ENCODE data around the gene CST9. TPM values are rescaled to one million over a fixed set of nuclear protein-coding genes. Genes with fewer than 3 reads are reported as not detected.

The CST9 gene
- total and polyA plus RNA-seq, 2 of the 8 experiments (the other 6 are each of a cell fraction or from before 2014, with no cell fraction given) = 0.05 to 0.19 TPM

DNA sequence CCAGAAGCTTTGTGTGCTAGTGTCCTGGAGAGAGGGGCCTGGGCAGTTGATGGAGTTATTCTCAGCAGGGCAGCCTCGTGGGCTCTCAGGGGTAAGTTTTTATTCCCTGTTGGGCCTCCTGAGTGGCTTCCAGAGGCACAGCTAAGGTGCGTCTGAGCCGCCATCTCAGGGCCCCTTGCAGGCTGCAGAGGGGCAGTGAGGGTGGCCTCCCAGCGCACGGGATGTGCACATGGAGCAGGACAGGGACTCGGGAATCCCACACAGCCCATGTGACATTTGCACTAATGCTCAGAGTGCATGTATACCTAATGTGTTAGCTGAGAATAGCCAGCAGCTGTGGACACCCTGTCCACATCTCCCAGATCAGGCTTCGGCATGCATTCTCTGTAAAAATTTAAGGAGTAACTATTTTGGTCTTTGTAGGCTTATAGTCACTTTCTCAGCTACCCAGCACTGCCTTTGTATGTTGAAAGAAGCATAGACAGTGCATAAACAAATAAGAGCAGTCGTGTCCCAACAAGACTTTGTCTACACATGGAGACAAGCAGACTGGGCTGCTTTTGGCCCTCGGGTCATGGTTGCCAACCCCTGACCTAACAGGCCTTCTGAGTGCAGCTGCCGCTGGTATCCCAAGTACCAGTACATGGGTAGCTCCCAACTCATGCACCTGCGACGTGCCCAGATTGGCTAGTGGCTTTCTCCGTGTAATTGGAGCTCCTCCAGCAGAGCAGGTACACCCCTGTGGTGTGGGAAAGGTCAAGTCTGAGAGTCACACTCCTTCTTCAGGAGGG, 18.8 kb downstream of the CST9 start:
- H3K27ac ChIP-seq (ENCODE audit: low read depth, low read length) = no peak overlapping the region
- no peak overlapping the region for H3K18ac ChIP-seq (ENCODE audit: extremely low read depth, low read length)
- H3K4me2 ChIP-seq (ENCODE audit: insufficient read depth in 1 of 2, low read depth in 2 of 2, low read length in 2 of 2) = no peak overlapping the region
- no peak overlapping the region for H4K5ac ChIP-seq (ENCODE audit: insufficient read length, low read depth, low read length)
- H2BK20ac ChIP-seq (ENCODE audit: low read length) = 0 out of 2 replicates have a peak overlapping the region, but pooled peaks have one; percentile 48
- H2AFZ ChIP-seq (ENCODE audit: low read length) = no peak overlapping the region
- no peak overlapping the region for H3K14ac ChIP-seq (ENCODE audit: insufficient read length)
- 0 out of 2 replicates have a peak overlapping the region, but pooled peaks have one; percentile 3 for H2BK5ac ChIP-seq (ENCODE audit: low read depth, low read length)
- peaks cover 0 to 2% (median 0%) of the 10 kb centered on the region in 4 experiments; a peak in 1 of 7 replicates for H3K4me1 ChIP-seq (replicated peaks in 1 of 4; ENCODE audit: control insufficient read depth in 3 of 4, insufficient read depth in 4 of 4, low read length in 3 of 4)
- no peak overlapping the region for H3K4ac ChIP-seq (replicated peaks; ENCODE audit: insufficient read length, low read depth, low read length)
- no peak overlapping the region for H3K9ac ChIP-seq (replicated peaks in 1 of 4; ENCODE audit: extremely low read depth in 1 of 4, low read depth in 3 of 4, low read length in 3 of 4)
- peak in 1 of 2 experiments; percentile 35 for DNase-seq (ENCODE audit: low read depth in 1 of 2, low spot score in 2 of 2)
- H2BK12ac ChIP-seq (ENCODE audit: low read depth, low read length) = peak overlapping the region; percentile 44; the same call in 1 of the 2 replicates
- no peak overlapping the region for H2BK120ac ChIP-seq (replicated peaks; ENCODE audit: low read depth, low read length)
- ChIA-PET CTCF (ENCODE audit: partially characterized antibody) (interaction anchor here (0.7 to 6.3 kb wide), 8 partner anchors 12 to 143 kb away, joined by 3 to 99 read pairs (median 4); partner anchors contain the start of gene CST11), POLR2A (ENCODE audit: partially characterized antibody) (interaction anchor here (1.2 kb wide), 1 partner anchor 112 kb away, joined by 3 read pairs; no protein-coding TSS in a partner anchor)
- no peaks in the 10 kb centered on the region for H4K20me1 ChIP-seq (replicated peaks in 1 of 2; ENCODE audit: control insufficient read depth in 1 of 2, insufficient read depth in 2 of 2, low read length in 2 of 2)
- no peak overlapping the region for H4K91ac ChIP-seq (replicated peaks; ENCODE audit: insufficient read length, low read length)
- H2AK5ac ChIP-seq (ENCODE audit: low read depth, low read length) = no peak overlapping the region
- H2BK15ac ChIP-seq (ENCODE audit: low read length) = peak overlapping the region; percentile 89; the same call in 1 of the 2 replicates
- H3K9me3 ChIP-seq (ENCODE audit: insufficient read depth in 2 of 2, low read depth in 1 of 2, low read length in 1 of 2) = peaks cover 0 to 7% of the 10 kb centered on the region in 2 experiments; a peak in 1 of 4 replicates
- WGBS, 2 experiments (ENCODE audit: extremely low coverage in 1 of 2, insufficient coverage in 1 of 2, insufficient read length in 1 of 2, insufficient replicate concordance in 2 of 2, low coverage in 1 of 2, low lambda C conversion rate in 2 of 2, missing lambda C conversion rate in 1 of 2) = 78% methylated on average over 13 of the region's 13 CpGs; no CpG with 5 or more reads in 1 of the 2 experiments
- FAIRE-seq = no peak
- no peak overlapping the region for H4K8ac ChIP-seq (ENCODE audit: extremely low read depth, insufficient read depth, low read length)
- H3K56ac ChIP-seq (replicated peaks; ENCODE audit: insufficient read length, low read depth, low read length) = no peak overlapping the region
- no peak overlapping the region for H3K23ac ChIP-seq (ENCODE audit: insufficient read length)
- no peaks in the 10 kb centered on the region for H3K23me2 ChIP-seq (ENCODE audit: low read depth, low read length)
- H3K79me1 ChIP-seq (ENCODE audit: low read depth, low read length) = no peaks in the 10 kb centered on the region
- no peaks in the 10 kb centered on the region for H3K36me3 ChIP-seq (ENCODE audit: control insufficient read depth in 2 of 4, insufficient read depth in 4 of 4, low read length in 3 of 4)
- H3K27me3 ChIP-seq (replicated peaks in 1 of 4; ENCODE audit: control insufficient read depth in 3 of 4, extremely low read depth in 1 of 4, insufficient read depth in 3 of 4, low read length in 3 of 4) = no peaks in the 10 kb centered on the region; a peak in 1 of 7 replicates
- H3K79me2 ChIP-seq (ENCODE audit: control insufficient read depth in 1 of 2, insufficient read depth in 2 of 2, low read length in 2 of 2) = no peaks in the 10 kb centered on the region
- H3K4me3 ChIP-seq (ENCODE audit: extremely low read depth in 1 of 4, insufficient read depth in 2 of 4, low read depth in 3 of 4, low read length in 4 of 4) = no peak overlapping the region
- TF ChIP-seq, protein P1, sequence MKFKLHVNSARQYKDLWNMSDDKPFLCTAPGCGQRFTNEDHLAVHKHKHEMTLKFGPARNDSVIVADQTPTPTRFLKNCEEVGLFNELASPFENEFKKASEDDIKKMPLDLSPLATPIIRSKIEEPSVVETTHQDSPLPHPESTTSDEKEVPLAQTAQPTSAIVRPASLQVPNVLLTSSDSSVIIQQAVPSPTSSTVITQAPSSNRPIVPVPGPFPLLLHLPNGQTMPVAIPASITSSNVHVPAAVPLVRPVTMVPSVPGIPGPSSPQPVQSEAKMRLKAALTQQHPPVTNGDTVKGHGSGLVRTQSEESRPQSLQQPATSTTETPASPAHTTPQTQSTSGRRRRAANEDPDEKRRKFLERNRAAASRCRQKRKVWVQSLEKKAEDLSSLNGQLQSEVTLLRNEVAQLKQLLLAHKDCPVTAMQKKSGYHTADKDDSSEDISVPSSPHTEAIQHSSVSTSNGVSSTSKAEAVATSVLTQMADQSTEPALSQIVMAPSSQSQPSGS (IDR thresholded peaks at IDR 0.05; ENCODE audit: low read length) = no peak
- no peak for TF ChIP-seq ASH2L (IDR thresholded peaks at IDR 0.05; ENCODE audit: low read length)
- TF ChIP-seq ZNF274 (IDR thresholded peaks at IDR 0.05; ENCODE audit: borderline replicate concordance, extremely low read depth, low read length) = no peak
- TF ChIP-seq SIX5 (IDR thresholded peaks at IDR 0.05; ENCODE audit: low read depth, low read length) = no peak
- TF ChIP-seq FOSL1 (IDR thresholded peaks at IDR 0.05; ENCODE audit: insufficient read depth, low read depth, low read length) = no peak
- TF ChIP-seq GTF2F1 (IDR thresholded peaks at IDR 0.05; ENCODE audit: borderline replicate concordance, low read depth, low read length) = no peak
- TF ChIP-seq, protein P2, sequence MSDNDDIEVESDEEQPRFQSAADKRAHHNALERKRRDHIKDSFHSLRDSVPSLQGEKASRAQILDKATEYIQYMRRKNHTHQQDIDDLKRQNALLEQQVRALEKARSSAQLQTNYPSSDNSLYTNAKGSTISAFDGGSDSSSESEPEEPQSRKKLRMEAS (IDR thresholded peaks at IDR 0.05) = no peak
- no peak for TF ChIP-seq JUN (IDR thresholded peaks at IDR 0.05; ENCODE audit: low read depth, low read length)
- no peak for TF ChIP-seq YY1 (IDR thresholded peaks at IDR 0.05; ENCODE audit: low read depth, low read length)
- TF ChIP-seq BRCA1 (IDR thresholded peaks at IDR 0.05; ENCODE audit: low read depth, low read length) = no peak
